GM10248 (cell line): Measurements from ENCODE around the gene MYOM3.

Experiments used
- CTCF ChIA-PET: fragments of 300-600 bp; sonication (Branson Sonifier 250); formaldehyde crosslinking; extraction: SDS; loops from one replicate; lab custom pipeline; 2021; ENCODE audit warnings: antibody characterized with exemption; lab: Yijun Ruan, JAX
- POLR2A ChIA-PET: fragments of 350-650 bp; sonication (Branson Sonifier 250); formaldehyde crosslinking; extraction: SDS; loops from one replicate; lab custom pipeline; 2020; ENCODE audit warnings: antibody characterized with exemption; lab: Yijun Ruan, JAX
- DNase-seq: peaks from one replicate; pipeline ENCODE4 v3.0.0; 2012; ENCODE audit errors: extremely low spot score
- TF ChIP-seq, protein P1 (sequence below): IDR thresholded peaks from 2 replicates; pipeline ENCODE4 v1.5.1; 2012; ENCODE audit warnings: mild to moderate bottlenecking, low read depth; ENCODE audit errors: extremely low read depth, missing control alignments, control extremely low read depth

MYOM3 gene

DNA sequence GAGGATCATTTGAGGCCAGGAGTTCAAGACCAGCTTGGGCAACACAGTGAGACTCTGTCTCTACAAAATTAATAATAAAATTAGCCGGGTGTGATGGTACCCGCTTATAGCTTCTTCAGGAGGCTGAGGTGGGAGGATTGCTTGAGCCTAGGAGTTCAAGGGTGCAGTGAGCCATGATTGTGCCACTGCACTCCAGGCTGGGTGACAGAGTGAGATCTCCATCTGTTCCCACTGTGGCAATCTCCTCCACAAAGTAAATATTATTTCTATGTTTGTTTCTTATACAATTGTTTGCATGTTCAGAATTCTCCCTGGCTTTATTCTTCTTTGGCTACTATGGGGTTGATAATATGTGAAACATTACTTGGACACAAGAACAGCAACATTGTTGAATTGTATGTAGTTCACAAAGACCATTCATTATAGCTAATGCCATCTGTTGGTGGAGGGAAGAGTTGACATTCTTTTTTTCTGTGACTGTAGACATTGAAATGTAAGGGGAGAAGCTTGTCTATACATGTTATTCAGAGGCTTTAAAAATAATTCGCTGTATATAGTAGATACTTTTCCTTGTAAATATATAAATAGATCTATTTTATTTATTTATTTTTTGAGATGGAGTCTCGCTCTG lies 84.0 kb downstream of the MYOM3 start:
- TF ChIP-seq, protein P1, sequence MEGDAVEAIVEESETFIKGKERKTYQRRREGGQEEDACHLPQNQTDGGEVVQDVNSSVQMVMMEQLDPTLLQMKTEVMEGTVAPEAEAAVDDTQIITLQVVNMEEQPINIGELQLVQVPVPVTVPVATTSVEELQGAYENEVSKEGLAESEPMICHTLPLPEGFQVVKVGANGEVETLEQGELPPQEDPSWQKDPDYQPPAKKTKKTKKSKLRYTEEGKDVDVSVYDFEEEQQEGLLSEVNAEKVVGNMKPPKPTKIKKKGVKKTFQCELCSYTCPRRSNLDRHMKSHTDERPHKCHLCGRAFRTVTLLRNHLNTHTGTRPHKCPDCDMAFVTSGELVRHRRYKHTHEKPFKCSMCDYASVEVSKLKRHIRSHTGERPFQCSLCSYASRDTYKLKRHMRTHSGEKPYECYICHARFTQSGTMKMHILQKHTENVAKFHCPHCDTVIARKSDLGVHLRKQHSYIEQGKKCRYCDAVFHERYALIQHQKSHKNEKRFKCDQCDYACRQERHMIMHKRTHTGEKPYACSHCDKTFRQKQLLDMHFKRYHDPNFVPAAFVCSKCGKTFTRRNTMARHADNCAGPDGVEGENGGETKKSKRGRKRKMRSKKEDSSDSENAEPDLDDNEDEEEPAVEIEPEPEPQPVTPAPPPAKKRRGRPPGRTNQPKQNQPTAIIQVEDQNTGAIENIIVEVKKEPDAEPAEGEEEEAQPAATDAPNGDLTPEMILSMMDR, result peak; percentile 67
- ChIA-PET CTCF (interaction anchor here (0.6 to 1.9 kb wide), 19 partner anchors 9 to 256 kb away, joined by 3 to 9 read pairs (median 4); partner anchors contain the start of genes HMGCL and MYOM3), POLR2A (interaction anchor here (0.6 kb wide), 1 partner anchor 16 kb away, joined by 5 read pairs; no protein-coding TSS in a partner anchor)
- DNase-seq, result peak; percentile 54

DNA sequence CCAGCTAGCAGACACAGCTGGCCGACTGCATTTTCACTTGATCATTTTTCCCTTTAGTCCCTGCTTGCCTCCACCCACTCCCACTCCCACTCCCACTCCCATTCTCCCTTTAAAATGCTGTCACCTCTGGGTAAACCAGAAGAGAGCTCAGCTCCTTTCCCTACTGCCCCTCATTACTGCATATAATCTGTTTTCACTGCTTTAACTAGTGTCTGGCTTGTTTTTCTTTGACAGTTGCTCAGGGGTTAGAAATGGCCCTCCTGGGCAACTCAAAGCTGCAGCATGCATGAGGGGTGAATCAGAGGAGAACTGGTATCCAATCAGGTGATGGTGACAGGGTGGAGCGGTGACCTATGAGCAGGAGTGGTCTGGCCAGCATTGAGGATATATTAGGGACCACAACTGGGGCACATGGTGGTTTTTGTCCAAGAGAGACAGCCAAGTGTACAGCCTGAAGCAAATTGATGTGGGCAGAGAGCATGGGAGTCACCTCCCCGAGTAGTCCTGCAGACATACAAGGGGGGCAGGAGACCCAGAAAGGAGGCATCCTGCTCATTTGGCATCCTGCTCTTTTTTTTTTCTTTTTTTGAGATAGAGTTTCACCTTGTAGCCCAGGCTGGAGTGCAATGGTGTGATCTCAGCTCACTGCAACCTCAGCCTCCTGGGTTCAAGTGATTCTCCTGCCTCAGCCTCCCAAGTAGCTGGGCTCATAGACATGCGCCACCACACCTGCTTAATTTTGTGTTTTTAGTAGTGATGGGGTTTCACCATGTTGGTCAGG lies 89.2 kb downstream of the MYOM3 start:
- TF ChIP-seq, protein P1, result no peak
- CTCF ChIA-PET, result interaction anchor here (2.0 kb wide), 1 partner anchor 11 kb away, joined by 6 read pairs; no protein-coding TSS in a partner anchor
- POLR2A ChIA-PET, result no interaction called here
- no peak for DNase-seq

DNA sequence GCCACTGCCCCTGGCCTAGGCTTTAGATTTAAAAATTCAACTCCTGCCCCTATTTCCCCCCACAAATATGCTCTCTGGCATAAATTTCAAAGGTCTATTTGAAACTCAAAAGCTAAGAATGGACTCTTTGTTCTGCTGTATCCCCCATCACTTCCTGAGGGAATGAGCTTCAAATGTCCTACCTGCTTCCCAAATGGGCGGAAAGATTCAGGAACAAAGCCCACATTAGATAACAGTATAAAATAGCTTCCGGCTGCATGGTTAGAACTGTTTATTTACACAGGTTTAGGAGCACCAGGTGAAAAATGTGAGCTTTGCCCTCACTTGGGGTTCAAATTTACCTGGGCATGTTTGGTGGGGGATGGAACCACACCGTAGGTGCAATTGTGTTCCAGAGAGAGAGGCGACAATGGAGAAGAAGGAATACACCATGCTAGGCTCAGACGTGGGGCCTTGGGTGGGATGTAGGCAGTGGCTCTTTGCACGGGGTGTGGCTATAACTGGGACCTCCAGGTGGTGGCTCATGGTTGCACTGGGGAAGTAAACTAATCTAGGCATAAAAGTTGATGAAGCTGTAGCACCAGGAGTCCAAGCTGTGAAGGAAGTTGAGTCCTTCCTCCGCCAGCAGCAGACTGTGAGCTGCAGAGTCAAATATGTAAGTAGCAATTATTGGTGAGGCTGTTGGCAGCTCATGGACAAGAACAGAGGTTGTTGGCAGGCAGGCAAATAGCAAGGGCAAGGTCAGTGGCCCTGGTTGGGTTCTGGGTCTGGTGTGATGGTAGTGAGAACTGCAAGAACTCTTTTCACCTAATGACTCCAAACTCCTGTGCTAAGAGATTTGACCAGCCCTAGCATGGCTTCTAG lies 90.3 kb downstream of the MYOM3 start:
- DNase-seq, result no peak
- POLR2A ChIA-PET, result no interaction called here
- TF ChIP-seq, protein P1, result no peak
- CTCF ChIA-PET, result interaction anchor here (1.2 to 2.0 kb wide), 2 partner anchors 10 to 211 kb away, joined by 4 to 6 read pairs; no protein-coding TSS in a partner anchor

DNA sequence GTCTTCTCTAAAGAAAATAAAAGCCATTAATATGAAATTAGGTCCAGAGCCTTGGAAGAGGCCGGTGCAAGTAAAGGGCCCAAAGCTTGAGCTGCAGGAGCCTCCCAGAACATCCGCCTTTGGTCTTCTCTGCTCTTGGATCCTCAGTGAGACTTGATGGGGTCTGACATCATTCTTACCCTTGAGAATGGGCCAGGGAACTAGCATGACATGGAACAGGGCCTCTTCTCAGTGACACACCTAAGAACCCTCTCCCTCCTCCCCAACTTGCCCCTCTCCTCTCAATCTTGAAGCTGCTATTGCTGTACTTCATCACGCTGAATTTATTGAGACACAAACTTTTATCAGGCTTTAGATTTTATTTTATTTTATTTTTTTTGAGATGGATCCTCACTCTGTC lies 91.5 kb downstream of the MYOM3 start:
- POLR2A ChIA-PET, result no interaction called here
- TF ChIP-seq, protein P1, result no peak
- CTCF ChIA-PET, result interaction anchor here (1.0 to 1.3 kb wide), 2 partner anchors 18 to 27 kb away, joined by 3 to 4 read pairs; no protein-coding TSS in a partner anchor
- no peak for DNase-seq

DNA sequence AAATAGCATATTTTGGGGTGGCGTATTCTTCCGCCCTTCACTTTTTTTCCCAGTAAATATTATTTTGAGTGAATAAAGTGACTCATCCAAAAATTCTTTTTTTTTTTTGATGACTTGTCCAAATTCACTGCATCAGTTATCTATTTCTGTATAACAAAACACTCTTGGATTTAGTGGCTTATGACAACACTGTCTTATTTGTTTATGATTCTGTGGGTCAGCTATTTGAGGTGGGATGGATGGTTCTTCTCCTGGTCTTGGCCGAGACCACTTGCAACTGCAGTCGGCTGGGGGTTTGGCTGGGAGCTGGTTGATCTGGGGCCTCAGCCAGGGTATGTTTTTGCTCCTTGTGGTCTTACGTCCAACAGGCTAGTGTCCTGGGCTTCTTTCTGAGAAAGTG lies 91.9 kb downstream of the MYOM3 start:
- POLR2A ChIA-PET, result no interaction called here
- CTCF ChIA-PET, result interaction anchor here (1.0 to 1.6 kb wide), 4 partner anchors 8 to 130 kb away, joined by 3 to 4 read pairs (median 4); no protein-coding TSS in a partner anchor
- DNase-seq, result no peak
- TF ChIP-seq, protein P1, result no peak
